Small intestine (tissue), 7 donors: ENCODE results near the gene CCDC83. TPM values are rescaled to one million over a fixed set of nuclear protein-coding genes. Genes with fewer than 3 reads are reported as not detected.

Experiments
- DNase-seq, 2 donors: peaks; one replicate each; pipeline versions ENCODE4 v3.0.0 to v3.0.0-alpha.2; 2013
- FAIRE-seq: peaks from 2 replicates; lab custom pipeline; 2012; peaks lifted over from hg19 to GRCh38; lab: Jason Lieb, UNC
- H3K27ac ChIP-seq, 3 donors: one replicate each; pipeline ENCODE4 v1.5.1; 2013; ENCODE audit warnings: low read length in 2 of 3, mild to moderate bottlenecking in 2 of 3, control low read depth in 1 of 3, inconsistent platforms in 1 of 3, low read depth in 1 of 3, moderate library complexity in 1 of 3
- H3K27me3 ChIP-seq, 3 donors: one replicate each; pipeline ENCODE4 v1.6.1; 2013; ENCODE audit warnings: low read length in 3 of 3, inconsistent platforms in 1 of 3; ENCODE audit not compliant: control insufficient read depth in 3 of 3, insufficient read depth in 3 of 3
- H3K36me3 ChIP-seq, 3 donors: one replicate each; pipeline ENCODE4 v1.6.1; 2013; ENCODE audit warnings: low read length in 3 of 3, inconsistent platforms in 1 of 3, low read depth in 1 of 3, mild to moderate bottlenecking in 1 of 3, moderate library complexity in 1 of 3; ENCODE audit not compliant: control insufficient read depth in 3 of 3, insufficient read depth in 2 of 3
- H3K4me1 ChIP-seq, 3 donors: one replicate each; pipeline ENCODE4 v1.6.1; 2013; ENCODE audit warnings: low read length in 2 of 3, inconsistent platforms in 1 of 3, low read depth in 1 of 3, mild to moderate bottlenecking in 1 of 3, moderate library complexity in 1 of 3; ENCODE audit not compliant: control insufficient read depth in 3 of 3, insufficient read depth in 2 of 3
- H3K4me3 ChIP-seq, 3 donors: one replicate each; pipeline ENCODE4 v1.5.1; 2013; ENCODE audit warnings: low read length in 3 of 3, control low read depth in 1 of 3, inconsistent platforms in 1 of 3, low read depth in 1 of 3, mild to moderate bottlenecking in 1 of 3, moderate library complexity in 1 of 3
- H3K9me3 ChIP-seq, 2 donors: one replicate each; pipeline ENCODE4 v1.6.1; 2013; ENCODE audit warnings: low read depth in 1 of 2, low read length in 1 of 2; ENCODE audit not compliant: control insufficient read depth in 2 of 2, insufficient read depth in 1 of 2
- WGBS, 3 donors: extraction: QIAGEN DNeasy Blood & Tissue Kit; methylation state at CpG; one replicate each; pipeline ENCODE4 v1.1.7; 2013; 5-methylcytosine and 5-hydroxymethylcytosine counted together
- polyA plus RNA-seq, 4 donors: library from polyadenylated mRNA; stranded (reverse) in 3 of 4; unstranded in 1 of 4; fragments of 200-250 nt in 3 of 4; fragments of 120-200 nt in 1 of 4; gene quantifications; one replicate each; pipeline versions ENCODE4 v1.2.1 to v1.2.3, GENCODE V29; 2013
- donor health status: healthy with polysubstance abuse.
- donor health status: control.
- donor health status: control.
- donor health status: Bipolar disorder and iron deficiency.
- donor health status: healthy.

CCDC83 gene
- polyA plus RNA-seq, 4 donors = 0.10 TPM; not detected in 3

DNA sequence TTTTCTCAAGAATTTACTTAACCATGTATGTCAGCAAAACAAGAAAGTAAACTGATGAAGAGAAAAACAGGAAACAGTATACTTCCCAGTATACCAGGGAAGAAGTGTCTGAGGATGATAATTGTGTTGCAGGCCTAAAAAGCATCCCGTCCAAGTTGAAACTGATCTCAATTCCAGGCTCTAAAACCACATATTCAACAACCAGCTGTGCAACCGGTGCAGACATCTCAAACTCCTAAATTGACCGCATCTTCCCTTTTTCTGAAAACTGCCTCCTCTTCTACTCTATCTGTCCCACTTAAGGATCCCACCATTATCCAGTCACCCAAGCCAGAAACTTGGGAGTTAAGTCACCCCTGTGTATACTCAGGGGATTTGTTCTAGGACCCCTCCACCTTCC, 47.2 kb downstream of the CCDC83 start:
- no peak for FAIRE-seq
- Histone ChIP-seq H3K4me1 (no peaks in the 10 kb centered on the region), H3K36me3 (no peaks in the 10 kb centered on the region), H3K9me3 (no peaks in the 10 kb centered on the region), H3K27me3 (no peaks in the 10 kb centered on the region), H3K4me3 (no peak overlapping the region), H3K27ac (no peak overlapping the region)
- 78 to 100% (median 94%) methylated on average over 3 of the region's 3 CpGs for WGBS, 3 donors
- DNase-seq = no peak

DNA sequence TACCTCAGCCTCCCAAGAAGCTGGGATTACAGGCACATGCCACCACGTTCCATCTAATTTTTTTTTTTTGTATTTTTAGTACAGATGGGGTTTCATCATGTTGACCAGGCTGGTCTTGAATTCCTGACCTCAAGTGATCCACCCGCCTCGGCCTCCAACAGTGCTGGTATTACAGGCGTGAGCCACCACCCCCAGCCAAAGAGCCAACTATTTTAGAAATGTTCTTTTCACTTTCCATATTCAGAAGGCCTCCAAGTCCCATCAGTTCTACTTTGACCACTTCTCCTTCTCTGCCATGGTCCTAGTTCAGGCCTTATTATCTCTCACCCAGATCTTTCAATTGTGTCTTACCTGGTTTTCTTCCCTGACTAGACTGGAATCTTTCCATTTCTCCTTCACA, 48.2 kb downstream of the CCDC83 start:
- WGBS, 3 donors = 87 to 91% (median 88%) methylated on average over 4 of the region's 4 CpGs
- DNase-seq (no peak), FAIRE-seq (no peak)
- H3K9me3 ChIP-seq = no peaks in the 10 kb centered on the region
- no peaks in the 10 kb centered on the region for H3K4me1 ChIP-seq
- H3K4me3 ChIP-seq = no peak overlapping the region
- H3K27me3 ChIP-seq = no peaks in the 10 kb centered on the region
- no peaks in the 10 kb centered on the region for H3K36me3 ChIP-seq
- no peak overlapping the region for H3K27ac ChIP-seq

DNA sequence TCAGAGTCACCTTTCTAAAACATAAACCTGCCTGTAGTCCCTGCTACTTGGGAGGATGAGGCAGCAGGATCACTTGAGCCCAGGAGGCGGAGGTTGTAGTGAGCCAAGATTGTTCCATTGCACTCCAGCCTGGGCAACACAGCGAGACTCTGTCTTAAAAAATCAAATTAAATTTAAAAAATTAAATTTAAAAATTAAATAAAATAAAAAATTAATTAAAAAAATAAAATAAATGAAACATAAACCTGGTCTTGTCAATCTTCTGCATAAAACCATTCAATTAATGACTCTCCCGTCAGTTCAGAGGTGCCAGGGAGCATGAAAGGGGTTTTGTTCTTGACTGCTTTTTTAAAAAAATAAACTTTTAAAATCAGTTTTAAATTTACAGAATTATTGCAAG, 48.6 kb downstream of the CCDC83 start:
- Histone ChIP-seq H3K27ac (no peak overlapping the region), H3K36me3 (no peaks in the 10 kb centered on the region), H3K4me1 (no peaks in the 10 kb centered on the region), H3K4me3 (no peak overlapping the region), H3K9me3 (no peaks in the 10 kb centered on the region), H3K27me3 (no peaks in the 10 kb centered on the region)
- FAIRE-seq = no peak
- 93 to 98% (median 94%) methylated on average over 3 of the region's 3 CpGs for WGBS, 3 donors
- no peak for DNase-seq

DNA sequence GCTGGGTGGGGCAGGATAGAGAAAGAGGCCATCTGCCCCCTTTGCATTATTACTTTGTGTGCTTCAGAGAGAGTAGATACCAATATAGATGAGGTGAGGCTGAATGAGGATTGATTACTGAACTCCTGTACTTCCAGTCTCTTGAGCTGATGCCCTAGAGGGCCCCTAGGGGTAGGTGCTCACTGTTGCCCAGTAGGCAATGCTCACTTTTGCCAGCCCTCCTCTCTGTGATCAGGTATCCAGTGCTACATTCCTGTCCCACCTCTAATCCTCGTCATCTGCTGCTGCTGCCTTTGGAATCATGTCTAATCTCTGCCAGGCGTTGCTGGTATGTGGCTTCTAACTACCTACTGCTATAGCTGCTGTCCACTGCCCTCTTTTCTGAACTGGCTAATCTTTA, 57.2 kb downstream of the CCDC83 start:
- no peak overlapping the region for H3K27ac ChIP-seq
- H3K9me3 ChIP-seq = peaks cover 0 to 6% of the 10 kb centered on the region in 2 donors
- FAIRE-seq (no peak), DNase-seq (no peak)
- H3K4me1 ChIP-seq = no peaks in the 10 kb centered on the region
- H3K27me3 ChIP-seq = no peaks in the 10 kb centered on the region
- no peaks in the 10 kb centered on the region for H3K36me3 ChIP-seq
- WGBS, 3 donors = 81 to 83% (median 82%) methylated on average over 2 of the region's 2 CpGs
- H3K4me3 ChIP-seq = no peak overlapping the region

DNA sequence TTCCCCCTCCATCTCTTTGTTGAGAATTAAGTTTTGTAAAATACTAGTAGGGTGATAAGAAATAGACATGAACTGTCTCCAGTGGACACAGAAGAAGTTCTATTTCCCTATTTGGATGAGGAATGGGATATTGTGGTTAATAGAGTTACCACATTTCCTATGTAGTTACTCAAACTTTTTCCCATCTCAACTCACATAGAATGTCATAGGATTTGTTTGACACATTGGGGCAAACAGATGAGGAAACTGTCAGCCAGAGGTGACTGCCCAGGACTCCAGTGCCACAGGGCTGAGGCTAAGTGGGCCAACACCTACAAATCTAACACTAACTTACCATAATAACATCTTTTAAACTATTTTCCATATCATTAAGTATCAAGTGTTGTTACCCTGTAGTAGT, 58.3 kb downstream of the CCDC83 start:
- H3K36me3 ChIP-seq = no peaks in the 10 kb centered on the region
- no peak overlapping the region for H3K4me3 ChIP-seq
- no peak for DNase-seq
- FAIRE-seq = no peak
- H3K9me3 ChIP-seq = peaks cover 0 to 6% of the 10 kb centered on the region in 2 donors
- H3K4me1 ChIP-seq = no peaks in the 10 kb centered on the region
- H3K27me3 ChIP-seq = no peaks in the 10 kb centered on the region
- no peak overlapping the region for H3K27ac ChIP-seq

DNA sequence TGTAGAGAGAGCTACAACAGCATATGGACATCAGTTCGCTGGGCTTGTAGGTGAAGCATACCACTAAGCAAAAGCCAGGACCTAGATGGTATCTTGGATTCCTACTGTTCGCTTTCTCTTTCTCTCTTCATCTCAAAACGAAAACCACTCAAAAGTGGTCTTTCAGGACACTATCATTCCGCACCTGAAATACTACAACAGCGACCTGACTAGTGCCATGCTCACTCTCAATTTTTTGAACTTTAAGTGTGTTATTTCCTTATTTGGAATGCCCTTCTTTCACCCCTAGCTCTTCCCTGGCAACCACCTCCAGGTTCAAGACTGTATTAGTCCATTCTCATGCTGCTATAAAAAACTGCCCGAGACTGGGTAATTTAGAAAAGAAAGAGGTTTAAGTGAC, 59.2 kb downstream of the CCDC83 start:
- Histone ChIP-seq H3K4me1 (no peaks in the 10 kb centered on the region), H3K4me3 (no peak overlapping the region), H3K27ac (no peak overlapping the region), H3K9me3 (peaks cover 0 to 6% of the 10 kb centered on the region in 2 donors), H3K36me3 (no peaks in the 10 kb centered on the region), H3K27me3 (no peaks in the 10 kb centered on the region)
- DNase-seq (no peak), FAIRE-seq (no peak)
- WGBS, 3 donors = 89 to 95% (median 90%) methylated on average over 6 of the region's 6 CpGs

DNA sequence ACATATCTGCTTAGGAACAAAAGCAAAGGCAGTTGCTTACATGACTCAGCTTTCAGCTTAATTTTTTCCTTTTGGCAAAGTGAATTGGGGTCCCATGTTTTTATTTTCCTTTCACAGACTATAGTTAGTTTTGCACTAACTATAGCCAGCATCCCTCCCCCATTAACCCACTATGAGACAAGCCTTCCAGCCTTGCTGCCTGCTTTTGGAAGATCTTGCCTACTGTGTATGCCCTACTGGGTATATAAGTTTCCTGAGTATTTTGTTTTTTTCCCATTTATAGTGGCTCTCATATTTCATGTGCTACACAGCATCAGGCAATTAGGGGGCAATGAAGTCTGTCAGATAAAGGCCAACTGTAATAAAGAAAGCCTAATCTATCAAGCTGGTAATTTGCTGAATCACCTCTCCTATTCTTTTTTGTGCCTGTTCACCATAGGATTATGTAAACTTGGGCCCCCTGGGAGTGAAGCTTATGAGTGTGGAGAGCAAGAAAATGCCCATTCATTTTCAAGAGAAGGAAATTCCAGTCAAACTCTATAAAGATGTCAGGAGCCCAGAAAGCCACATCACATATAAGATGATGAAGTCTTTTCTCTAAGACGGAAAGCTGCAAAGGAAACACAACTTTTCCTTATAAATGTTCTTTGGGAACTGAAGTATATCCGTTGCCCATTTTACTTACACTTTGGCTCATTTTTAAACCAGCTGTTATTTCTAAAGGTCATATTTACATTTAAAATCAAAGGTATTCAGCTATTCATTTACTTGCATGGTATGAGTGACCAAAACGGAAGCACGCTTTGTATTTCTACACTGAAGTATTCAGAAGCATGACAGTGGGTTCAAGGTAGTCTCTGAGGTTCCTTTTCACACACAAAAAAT, 64.0 kb downstream of the CCDC83 start:
- FAIRE-seq = no peak
- H3K27me3 ChIP-seq = no peaks in the 10 kb centered on the region
- WGBS, 3 donors = 73 to 81% (median 76%) methylated on average over 4 of the region's 4 CpGs

DNA sequence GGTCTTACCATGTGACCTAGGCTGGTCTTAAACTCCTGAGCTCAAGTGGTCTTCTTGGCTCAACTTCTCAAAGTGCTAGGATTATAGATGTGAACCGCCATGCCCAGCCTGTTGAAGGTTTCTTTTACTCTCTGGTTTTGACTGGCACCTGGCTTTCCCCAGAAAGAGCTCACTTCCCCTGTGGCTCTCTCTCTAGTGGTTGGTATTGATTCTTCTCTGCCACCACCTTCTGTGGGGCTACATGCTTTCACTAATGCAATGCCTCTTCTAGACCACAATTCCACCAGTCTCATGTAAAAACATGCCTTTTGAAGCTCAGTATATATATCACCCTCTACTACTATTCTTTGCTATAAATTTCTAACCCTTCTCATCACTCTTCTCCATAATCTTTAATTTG, 67.2 kb downstream of the CCDC83 start:
- H3K27ac ChIP-seq = no peak overlapping the region
- H3K9me3 ChIP-seq = no peaks in the 10 kb centered on the region
- no peaks in the 10 kb centered on the region for H3K27me3 ChIP-seq
- no peak for DNase-seq
- H3K4me1 ChIP-seq = no peaks in the 10 kb centered on the region
- no peaks in the 10 kb centered on the region for H3K36me3 ChIP-seq
- 78 to 92% (median 88%) methylated on average over 1 of the region's 1 CpG for WGBS, 3 donors
- FAIRE-seq = no peak
- H3K4me3 ChIP-seq = no peak overlapping the region

More for the DNA sequence above, 64.0 kb downstream of the CCDC83 start:
- H3K9me3 ChIP-seq = peaks cover 0 to 6% of the 10 kb centered on the region in 2 donors
- no peak overlapping the region for H3K4me3 ChIP-seq
- no peak overlapping the region for H3K27ac ChIP-seq
- no peaks in the 10 kb centered on the region for H3K36me3 ChIP-seq
- no peak for DNase-seq
- H3K4me1 ChIP-seq = no peaks in the 10 kb centered on the region

DNA sequence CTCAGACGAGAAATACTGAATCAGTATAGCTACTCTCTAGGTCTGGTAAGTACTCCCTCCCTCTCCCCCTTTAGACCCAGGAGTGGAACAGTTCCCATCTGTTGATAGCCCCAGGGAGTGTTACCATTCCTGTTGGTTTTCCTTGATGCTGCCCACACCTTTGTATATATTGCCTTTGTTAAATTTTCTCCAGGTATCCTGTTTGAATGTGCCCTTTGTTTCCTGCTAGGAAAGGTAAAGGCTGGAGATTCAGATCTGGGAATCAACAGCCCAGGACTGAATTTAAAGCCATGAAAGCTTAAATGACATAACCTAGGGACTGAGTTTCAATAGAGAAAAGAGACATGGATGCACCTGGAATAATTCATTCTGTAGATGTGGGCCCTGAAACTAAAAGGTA, 68.3 kb downstream of the CCDC83 start:
- no peaks in the 10 kb centered on the region for H3K36me3 ChIP-seq
- no peaks in the 10 kb centered on the region for H3K9me3 ChIP-seq
- no peaks in the 10 kb centered on the region for H3K4me1 ChIP-seq
- WGBS, 3 donors = 78 to 88% (median 85%) methylated on average over 1 of the region's 1 CpG
- H3K27ac ChIP-seq = no peak overlapping the region
- H3K27me3 ChIP-seq = no peaks in the 10 kb centered on the region
- FAIRE-seq (no peak), DNase-seq (no peak)
- H3K4me3 ChIP-seq = no peak overlapping the region
